ENCODE data around the gene ITGAL.
"Not testable (repeated sequence)": the region's sequence is repeated elsewhere in the genome, so short reads cannot be mapped to it uniquely, and the experiment has no call there.

The ITGAL gene

GRCh38 chr16:30472328-30472942 is at the start of gene ITGAL:
Gene ITGAL (plus strand): TSS chr16:30472742. CDS start chr16:30472838, 96 bp downstream.
- peak; percentile 80 for DNase-seq

GRCh38 chr16:30428055-30428454 is 44.5 kb upstream of the ITGAL start:
- DNase-seq = no peak

- DNase-seq = no peak
Observed at GRCh38 chr16:30429418-30429677, 43.2 kb upstream of the ITGAL start.

GRCh38 chr16:30429678-30430427 is 42.7 kb upstream of the ITGAL start, which contains the start of gene DCTPP1:
Gene DCTPP1 (minus strand): TSS chr16:30430030. CDS start chr16:30429980, 50 bp downstream.
- DNase-seq = peak; percentile 98

GRCh38 chr16:30430428-30430970 is 42.0 kb upstream of the ITGAL start:
- no peak for DNase-seq

- DNase-seq = no peak
Observed at GRCh38 chr16:30434852-30435251, 37.7 kb upstream of the ITGAL start.

GRCh38 chr16:30437511-30438046 is 35.0 kb upstream of the ITGAL start:
- DNase-seq = no peak

- DNase-seq = no peak
Observed at GRCh38 chr16:30438835-30439234, 33.7 kb upstream of the ITGAL start.

- DNase-seq = no peak
Observed at GRCh38 chr16:30439720-30440348, 32.7 kb upstream of the ITGAL start.

- DNase-seq = no peak
Observed at GRCh38 chr16:30443631-30444030, 28.9 kb upstream of the ITGAL start.

GRCh38 chr16:30444231-30445148 is 28.1 kb upstream of the ITGAL start:
- no peak for DNase-seq

- no peak for DNase-seq
Observed at GRCh38 chr16:30445149-30445407, 27.5 kb upstream of the ITGAL start.

GRCh38 chr16:30445408-30446202 is 26.9 kb upstream of the ITGAL start, which contains the start of gene SEPHS2:
Gene SEPHS2 (minus strand): TSS chr16:30445874. CDS start chr16:30445727, 147 bp downstream.
- peak; percentile 94 for DNase-seq

GRCh38 chr16:30446203-30446595 is 26.3 kb upstream of the ITGAL start:
- no peak for DNase-seq

GRCh38 chr16:30447512-30448226 is 24.9 kb upstream of the ITGAL start:
- DNase-seq = no peak

- no peak for DNase-seq
Observed at GRCh38 chr16:30449116-30449435, 23.5 kb upstream of the ITGAL start.

GRCh38 chr16:30452709-30453580 is 19.6 kb upstream of the ITGAL start:
- not testable (repeated sequence) for DNase-seq

- DNase-seq = no peak
Observed at GRCh38 chr16:30456302-30456701, 16.2 kb upstream of the ITGAL start.

GRCh38 chr16:30457256-30457655 is 15.3 kb upstream of the ITGAL start:
- no peak for DNase-seq
